ENCODE data around the gene CEP295NL. TPM values are rescaled to one million over a fixed set of nuclear protein-coding genes. Genes with fewer than 3 reads are reported as not detected.

Gene CEP295NL
- total RNA-seq, 1 experiment from 2014 or later: 1.8 TPM

- no peaks in the 10 kb centered on the region for H3F3A ChIP-seq (ENCODE audit: low read length, unreplicated experiment)
- H3K9me3 ChIP-seq (ENCODE audit: low read length): no peaks in the 10 kb centered on the region
- intact Hi-C loops (cut with micrococcal nuclease): loop anchor here (2.0 kb wide), 2 partner anchors 41 to 61 kb away; no protein-coding TSS in a partner anchor
- CTCF ChIA-PET: no interaction called here
- peak overlapping the region; percentile 22 for H2AFZ ChIP-seq (ENCODE audit: low read length)
- H3K4me2 ChIP-seq (ENCODE audit: low read length): peak overlapping the region; percentile 80
- H3K4me3 ChIP-seq (ENCODE audit: low read length): peak overlapping the region; percentile 85
- TSS peak; percentile 90 for BruUV-seq (replicated peaks)
- POLR2A ChIA-PET (ENCODE audit: unreplicated experiment): interaction anchor here (0.7 kb wide), 2 partner anchors 38 to 1636 kb away, joined by 3 to 31 read pairs; no protein-coding TSS in a partner anchor
- ATAC-seq (peak; percentile 81), DNase-seq (peak; percentile 92)
- no peak for TF ChIP-seq EZH2phosphoT487 (IDR thresholded peaks at IDR 0.05; ENCODE audit: borderline replicate concordance, low read length)
- TF ChIP-seq CTCF (conservative IDR thresholded peaks at IDR 0.05; ENCODE audit: low read depth, low read length): no peak
- no peak for TF ChIP-seq EZH2 (IDR thresholded peaks at IDR 0.05; ENCODE audit: low read length, unreplicated experiment)
- no peaks in the 10 kb centered on the region for H3K9me2 ChIP-seq (replicated peaks; ENCODE audit: low read length)
- H3K4me1 ChIP-seq (ENCODE audit: insufficient read depth, low read length): peaks cover 15% of the 10 kb centered on the region
- no peaks in the 10 kb centered on the region for H3K36me3 ChIP-seq (ENCODE audit: low read depth, low read length)
- peaks cover 56% of the 10 kb centered on the region for H3K79me2 ChIP-seq (ENCODE audit: low read length)
- peak overlapping the region; percentile 50 for H3K9ac ChIP-seq (ENCODE audit: low read length)
- H4K20me1 ChIP-seq (ENCODE audit: low read length): no peaks in the 10 kb centered on the region
- H3K27me3 ChIP-seq (ENCODE audit: low read length): no peaks in the 10 kb centered on the region
- no peak overlapping the region for H3K27ac ChIP-seq (ENCODE audit: low read length)
Measured at GRCh38 chr17:78923660-78924453, 20.9 kb upstream of the CEP295NL start.

GRCh38 chr17:78922816-78923498, 20.0 kb upstream of the CEP295NL start:
- Histone ChIP-seq H3K27me3 (ENCODE audit: low read length) (no peaks in the 10 kb centered on the region), H3K4me3 (ENCODE audit: low read length) (peak overlapping the region; percentile 85), H3K36me3 (ENCODE audit: low read depth, low read length) (no peaks in the 10 kb centered on the region), H4K20me1 (ENCODE audit: low read length) (no peaks in the 10 kb centered on the region), H3K9ac (ENCODE audit: low read length) (peak overlapping the region; percentile 26; the same call in 1 of the 2 replicates), H3F3A (ENCODE audit: low read length, unreplicated experiment) (no peaks in the 10 kb centered on the region), H3K27ac (ENCODE audit: low read length) (no peak overlapping the region), H3K9me3 (ENCODE audit: low read length) (no peaks in the 10 kb centered on the region), H3K4me2 (ENCODE audit: low read length) (peak overlapping the region; percentile 80), H3K4me1 (ENCODE audit: insufficient read depth, low read length) (peaks cover 15% of the 10 kb centered on the region), H3K9me2 (replicated peaks; ENCODE audit: low read length) (no peaks in the 10 kb centered on the region), H2AFZ (ENCODE audit: low read length) (no peak overlapping the region), H3K79me2 (ENCODE audit: low read length) (peaks cover 63% of the 10 kb centered on the region)
- intact Hi-C loops (cut with micrococcal nuclease): no loop called here
- ChIA-PET CTCF (no interaction called here), POLR2A (ENCODE audit: unreplicated experiment) (interaction anchor here (0.7 kb wide), 1 partner anchor 1635 kb away, joined by 3 read pairs; no protein-coding TSS in a partner anchor)
- BruUV-seq (replicated peaks): no TSS peak
- TF ChIP-seq EZH2phosphoT487 (IDR thresholded peaks at IDR 0.05; ENCODE audit: borderline replicate concordance, low read length) (no peak), CTCF (conservative IDR thresholded peaks at IDR 0.05; ENCODE audit: low read depth, low read length) (no peak), EZH2 (IDR thresholded peaks at IDR 0.05; ENCODE audit: low read length, unreplicated experiment) (no peak)
- no peak for DNase-seq
- no peak for ATAC-seq
